GM23338 (cell line): ENCODE results near the gene PCSK6. TPM values are rescaled to one million over a fixed set of nuclear protein-coding genes. Genes with fewer than 3 reads are reported as not detected.

ENCODE experiments used
- ATAC-seq: fragments of 200-7000 bp; cut with Tn5 transposase; 3 replicates; pipeline ENCODE4 v1.9.1; 2020
- DNase-seq: peaks from one replicate; pipeline ENCODE4 v3.0.0-alpha.2; 2015; ENCODE audit warnings: low spot score
- H2AFZ ChIP-seq: fragments of 200-600 bp; sonication (generic); 2 replicates; pipeline ENCODE4 v1.8.0; 2016; ENCODE audit warnings: antibody characterized with exemption, mild to moderate bottlenecking, moderate library complexity
- H3F3A ChIP-seq: fragments of 200-600 bp; sonication (generic); replicated peaks from 2 replicates; pipeline ENCODE4 v1.8.0; 2017; ENCODE audit warnings: antibody characterized with exemption, mixed run types, low read depth
- H3K27ac ChIP-seq: fragments of 200-600 bp; sonication (generic); 2 replicates; pipeline ENCODE4 v1.6.1; 2016; ENCODE audit warnings: low read depth
- H3K27me3 ChIP-seq: fragments of 200-600 bp; sonication (generic); 2 replicates; pipeline ENCODE4 v1.8.0; 2016; ENCODE audit warnings: mild to moderate bottlenecking, mixed run types, moderate library complexity; ENCODE audit not compliant: insufficient read depth
- H3K36me3 ChIP-seq: fragments of 200-600 bp; sonication (generic); 2 replicates; pipeline ENCODE4 v1.8.0; 2016; ENCODE audit warnings: mild to moderate bottlenecking; ENCODE audit not compliant: insufficient read depth
- H3K4me1 ChIP-seq: fragments of 200-600 bp; sonication (generic); 2 replicates; pipeline ENCODE4 v1.8.0; 2016; ENCODE audit warnings: mild to moderate bottlenecking, moderate library complexity; ENCODE audit not compliant: insufficient read depth
- H3K4me2 ChIP-seq: fragments of 200-600 bp; sonication (generic); 2 replicates; pipeline ENCODE4 v1.7.1; 2017; ENCODE audit warnings: mixed run types
- H3K4me3 ChIP-seq: fragments of 200-600 bp; sonication (generic); 2 replicates; pipeline ENCODE4 v1.6.1; 2016; ENCODE audit warnings: mixed run types
- H3K79me2 ChIP-seq: fragments of 200-600 bp; sonication (generic); replicated peaks from 2 replicates; pipeline ENCODE4 v1.8.0; 2017; ENCODE audit warnings: mild to moderate bottlenecking; ENCODE audit not compliant: insufficient read depth
- H3K9me2 ChIP-seq: fragments of 200-600 bp; sonication (generic); 2 replicates; pipeline ENCODE4 v1.8.0; 2017; ENCODE audit not compliant: insufficient read depth
- H4K20me1 ChIP-seq: fragments of 200-600 bp; sonication (generic); replicated peaks from 2 replicates; pipeline ENCODE4 v1.8.0; 2017; ENCODE audit warnings: mild to moderate bottlenecking; ENCODE audit not compliant: insufficient read depth
- H3K27ac Mint-ChIP-seq: 2 replicates; pipeline ENCODE4 v1.8.0; 2020; ENCODE audit warnings: inconsistent platforms, mild to moderate bottlenecking, moderate library complexity, mixed read lengths
- H3K27me3 Mint-ChIP-seq: 3 replicates; pipeline ENCODE4 v1.8.0; 2022; ENCODE audit warnings: low read depth, mild to moderate bottlenecking, moderate library complexity, mixed read lengths, inconsistent platforms; ENCODE audit not compliant: insufficient read depth, poor library complexity
- H3K36me3 Mint-ChIP-seq: 3 replicates; pipeline ENCODE4 v1.8.0; 2021; ENCODE audit warnings: low read depth, mild to moderate bottlenecking, inconsistent platforms, moderate library complexity, mixed read lengths
- H3K4me1 Mint-ChIP-seq: 3 replicates; pipeline ENCODE4 v1.8.0; 2020; ENCODE audit warnings: mild to moderate bottlenecking, inconsistent platforms, mixed read lengths
- H3K4me3 Mint-ChIP-seq: 3 replicates; pipeline ENCODE4 v1.8.0; 2021; ENCODE audit warnings: moderate library complexity, mild to moderate bottlenecking, inconsistent platforms, mixed read lengths
- H3K9me3 Mint-ChIP-seq: 3 replicates; pipeline ENCODE4 v1.8.0; 2020; ENCODE audit warnings: moderate library complexity, mild to moderate bottlenecking, inconsistent platforms, mixed read lengths
- CREB1 ChIP-seq: fragments of 250-450 bp; sonication (Bioruptor Pico); IDR thresholded peaks from 2 replicates; pipeline ENCODE4 v1.5.0; 2020; ENCODE audit warnings: low read depth, mild to moderate bottlenecking, moderate library complexity
- ETS1 ChIP-seq: IDR thresholded peaks from 2 replicates; pipeline ENCODE4 v1.6.1; 2016; ENCODE audit warnings: antibody characterized with exemption
- EZH2 ChIP-seq: fragments of 200-600 bp; sonication (generic); IDR thresholded peaks from one replicate; pipeline ENCODE4 v1.8.0; 2017; ENCODE audit warnings: antibody characterized with exemption, mild to moderate bottlenecking, low read depth; ENCODE audit not compliant: unreplicated experiment
- JUNB ChIP-seq: IDR thresholded peaks from one replicate; pipeline ENCODE4 v1.6.1; 2016; ENCODE audit warnings: antibody characterized with exemption; ENCODE audit not compliant: unreplicated experiment
- NANOG ChIP-seq: IDR thresholded peaks from 2 replicates; pipeline ENCODE4 v1.6.1; 2016; ENCODE audit warnings: antibody characterized with exemption, borderline replicate concordance
- POLR2AphosphoS5 ChIP-seq: IDR thresholded peaks from 2 replicates; pipeline ENCODE4 v1.6.1; 2016; ENCODE audit warnings: antibody characterized with exemption, low read depth
- STAT1 ChIP-seq: IDR thresholded peaks from one replicate; pipeline ENCODE4 v1.6.1; 2016; ENCODE audit warnings: antibody characterized with exemption; ENCODE audit not compliant: unreplicated experiment
- ZNF114 ChIP-seq: fragments of 250-450 bp; sonication (Bioruptor Pico); IDR thresholded peaks from 2 replicates; pipeline ENCODE4 v1.5.0; 2020; ENCODE audit warnings: mild to moderate bottlenecking, moderate library complexity
- ZNF331 ChIP-seq: fragments of 250-450 bp; sonication (Bioruptor Pico); IDR thresholded peaks from 2 replicates; pipeline ENCODE4 v1.5.0; 2020; ENCODE audit warnings: low read depth, mild to moderate bottlenecking, moderate library complexity
- ZNF462 ChIP-seq: fragments of 250-450 bp; sonication (Bioruptor Pico); IDR thresholded peaks from 2 replicates; pipeline ENCODE4 v1.5.0; 2020; ENCODE audit warnings: mild to moderate bottlenecking, moderate library complexity
- polyA plus RNA-seq: library from polyadenylated mRNA; unstranded; fragments of >200 nt; fragmentation: Nextera tagmentation; extraction: Ambion mirVana; gene quantifications from 2 replicates; pipeline ENCODE4 v1.2.1, GENCODE V29; 2016
- total RNA-seq: library from RNA; depleted of rRNA; stranded (reverse); fragments of >200 nt; shearing (Covaris generic); gene quantifications from 2 replicates; pipeline ENCODE4 v1.2.3, GENCODE V29; 2014

PCSK6 gene
- total and polyA plus RNA-seq, 2 experiments from 2014 or later, result 1.7 to 6.7 TPM

GRCh38 chr15:101488300-101489164, 975 bp downstream of the PCSK6 start:
- DNase-seq, result peak; percentile 44
- no peaks in the 10 kb centered on the region for H3F3A ChIP-seq
- no peak overlapping the region for H3K27ac ChIP-seq
- peak; percentile 52 for ATAC-seq
- no peaks in the 10 kb centered on the region for H3K36me3 ChIP-seq
- H3K4me2 ChIP-seq, result peak overlapping the region; percentile 76
- H3K36me3 Mint-ChIP-seq, result peaks cover 4% of the 10 kb centered on the region; the same call in 2 of the 3 replicates
- H3K4me3 Mint-ChIP-seq, result peak overlapping the region; percentile 64; the same call in 2 of the 3 replicates
- peaks cover 5% of the 10 kb centered on the region; the same call in 1 of the 2 replicates for H3K9me2 ChIP-seq
- H3K79me2 ChIP-seq, result no peaks in the 10 kb centered on the region
- no peak for TF ChIP-seq CREB1 (CRISPR knock-in tag)
- peak; percentile 28 for TF ChIP-seq EZH2
- H4K20me1 ChIP-seq, result no peaks in the 10 kb centered on the region; the same call in none of the 2 replicates
- H3K4me1 Mint-ChIP-seq, result 0 out of 3 replicates have a peak, but pooled peaks cover 2% of the 10 kb centered on the region
- H3K4me3 ChIP-seq, result peak overlapping the region; percentile 56
- peaks cover 21% of the 10 kb centered on the region; the same call in 2 of the 3 replicates for H3K9me3 Mint-ChIP-seq
- no peaks in the 10 kb centered on the region for H3K4me1 ChIP-seq
- H3K27me3 ChIP-seq, result peaks cover 38% of the 10 kb centered on the region
- no peak overlapping the region for H3K27ac Mint-ChIP-seq
- peaks cover 32% of the 10 kb centered on the region for H3K27me3 Mint-ChIP-seq
- peak overlapping the region; percentile 43; the same call in 1 of the 2 replicates for H2AFZ ChIP-seq

- Mint-ChIP-seq H3K4me1 (0 out of 3 replicates have a peak, but pooled peaks cover 2% of the 10 kb centered on the region), H3K36me3 (0 out of 3 replicates have a peak, but pooled peaks cover 4% of the 10 kb centered on the region), H3K27me3 (peaks cover 29% of the 10 kb centered on the region), H3K4me3 (no peak overlapping the region), H3K9me3 (peaks cover 10% of the 10 kb centered on the region; the same call in 2 of the 3 replicates), H3K27ac (no peak overlapping the region)
- Histone ChIP-seq H3K4me2 (no peak overlapping the region), H3F3A (no peaks in the 10 kb centered on the region), H2AFZ (no peak overlapping the region), H3K4me1 (no peaks in the 10 kb centered on the region), H3K27ac (no peak overlapping the region), H3K79me2 (no peaks in the 10 kb centered on the region), H3K9me2 (0 out of 2 replicates have a peak, but pooled peaks cover 4% of the 10 kb centered on the region), H3K27me3 (peaks cover 38% of the 10 kb centered on the region), H3K4me3 (no peak overlapping the region), H3K36me3 (no peaks in the 10 kb centered on the region), H4K20me1 (no peaks in the 10 kb centered on the region; the same call in none of the 2 replicates)
- ATAC-seq (no peak), DNase-seq (no peak)
- TF ChIP-seq ZNF462 (CRISPR knock-in tag) (no peak), ZNF331 (CRISPR knock-in tag) (no peak), NANOG (no peak), JUNB (no peak), ETS1 (no peak), POLR2AphosphoS5 (no peak), STAT1 (no peak), ZNF114 (CRISPR knock-in tag) (no peak)
Measured at GRCh38 chr15:101486696-101487459, 2.6 kb downstream of the PCSK6 start.
